Ovary (tissue), 3 donors: Measurements from ENCODE around the gene SUN1.

Source experiments
- POLR2A ChIP-seq: fragments of 450-650 bp; IDR thresholded peaks from one replicate; pipeline ENCODE4 v1.6.1; 2017; ENCODE audit warnings: antibody characterized with exemption, mild to moderate bottlenecking, moderate library complexity
- TF ChIP-seq, protein P1 (sequence below), 3 donors: fragments of 450-650 bp in 2 of 3; fragments of 200-600 bp in 1 of 3; IDR thresholded peaks; one replicate each; pipeline versions ENCODE4 v1.5.1 to v1.8.0; 2016 to 2022; ENCODE audit warnings: antibody characterized with exemption in 3 of 3, mild to moderate bottlenecking in 1 of 3
- donor health status: DM: no; HTN: no; CAD: no.

DNA sequence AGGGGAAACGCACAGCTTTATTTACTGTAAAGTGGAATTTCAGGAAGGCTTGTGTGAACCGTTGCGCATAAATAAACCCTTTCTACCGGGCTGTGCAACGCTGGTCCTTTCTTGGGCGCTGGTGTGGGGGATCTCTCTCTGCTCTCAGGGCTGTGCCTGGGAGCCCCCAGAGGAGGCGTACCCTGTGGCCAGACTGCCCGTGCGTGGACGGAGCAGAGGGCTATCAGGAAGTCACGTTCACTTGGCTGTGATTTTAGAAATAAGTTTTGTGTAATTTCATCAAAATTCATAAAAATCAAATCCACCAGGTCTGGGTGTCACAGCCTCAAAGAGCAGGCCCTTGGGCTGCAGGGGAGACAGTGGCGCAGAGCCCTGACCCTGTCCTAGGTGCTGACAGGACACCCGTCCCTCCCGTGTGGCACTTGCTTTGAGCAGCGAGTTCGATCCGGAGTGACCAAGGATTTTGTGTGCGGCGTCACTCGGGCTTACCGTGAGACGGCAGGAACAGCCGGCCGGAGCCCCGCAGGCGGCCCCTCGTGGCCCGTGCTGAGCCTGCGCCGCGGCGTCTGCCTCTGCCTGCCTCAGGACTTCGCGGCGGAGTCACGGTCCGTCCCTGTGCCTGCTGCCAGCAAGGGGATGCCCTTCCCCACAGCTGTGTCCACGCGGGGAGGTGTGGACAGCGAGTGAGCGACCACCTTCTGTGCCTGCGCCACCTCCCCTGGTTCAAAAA, 64.2 kb downstream of the SUN1 start:
- TF ChIP-seq, protein P1, sequence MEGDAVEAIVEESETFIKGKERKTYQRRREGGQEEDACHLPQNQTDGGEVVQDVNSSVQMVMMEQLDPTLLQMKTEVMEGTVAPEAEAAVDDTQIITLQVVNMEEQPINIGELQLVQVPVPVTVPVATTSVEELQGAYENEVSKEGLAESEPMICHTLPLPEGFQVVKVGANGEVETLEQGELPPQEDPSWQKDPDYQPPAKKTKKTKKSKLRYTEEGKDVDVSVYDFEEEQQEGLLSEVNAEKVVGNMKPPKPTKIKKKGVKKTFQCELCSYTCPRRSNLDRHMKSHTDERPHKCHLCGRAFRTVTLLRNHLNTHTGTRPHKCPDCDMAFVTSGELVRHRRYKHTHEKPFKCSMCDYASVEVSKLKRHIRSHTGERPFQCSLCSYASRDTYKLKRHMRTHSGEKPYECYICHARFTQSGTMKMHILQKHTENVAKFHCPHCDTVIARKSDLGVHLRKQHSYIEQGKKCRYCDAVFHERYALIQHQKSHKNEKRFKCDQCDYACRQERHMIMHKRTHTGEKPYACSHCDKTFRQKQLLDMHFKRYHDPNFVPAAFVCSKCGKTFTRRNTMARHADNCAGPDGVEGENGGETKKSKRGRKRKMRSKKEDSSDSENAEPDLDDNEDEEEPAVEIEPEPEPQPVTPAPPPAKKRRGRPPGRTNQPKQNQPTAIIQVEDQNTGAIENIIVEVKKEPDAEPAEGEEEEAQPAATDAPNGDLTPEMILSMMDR (IDR thresholded peaks at IDR 0.05) = no peak
- TF ChIP-seq POLR2A = no peak
